Activated T-helper 1 cell treated with anti-CD3 and anti-CD28 coated beads, Interleukin-2, amount 50 U/mL, for 16 hours (primary cell): ENCODE data around the gene TRH.
A peak's percentile ranks its signal among the peaks of the same experiment; 100 is the strongest.

Experiments
- DNase-seq, 2 donors: peaks; one replicate each; pipeline ENCODE4 v3.0.0-alpha.2; 2020; ENCODE audit warnings: low read depth in 1 of 2, low spot score in 1 of 2

Gene TRH

GRCh38 chr3:129974564-129974832 lies at the start of gene TRH:
TRH (plus strand) TSS chr3:129974720; CDS start chr3:129975817, 1,097 bp downstream.
- DNase-seq = no peak

- no peak for DNase-seq
Measured at GRCh38 chr3:129927072-129927471, 47.4 kb upstream of the TRH start.

DNA sequence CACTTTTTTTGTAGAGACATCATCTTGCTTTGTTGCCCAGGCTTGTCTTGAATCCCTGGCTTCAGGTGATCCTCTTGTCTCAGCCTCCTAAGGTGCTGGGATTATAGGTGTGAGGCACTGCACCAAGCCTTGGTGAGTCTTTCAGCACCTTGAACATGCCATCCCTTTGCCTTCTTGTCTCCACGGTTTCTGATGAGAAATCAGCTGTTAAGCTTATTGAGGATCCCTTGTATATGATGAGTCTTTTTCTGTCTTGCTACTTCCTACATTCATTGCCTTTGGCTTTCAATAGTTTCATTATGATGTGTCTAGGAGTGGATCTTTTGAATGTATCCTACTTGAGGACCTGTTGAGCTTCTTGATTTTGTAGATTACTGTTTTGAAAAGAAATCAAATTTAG lies 45.1 kb upstream of the TRH start:
- DNase-seq = no peak

- DNase-seq = no peak
Measured at GRCh38 chr3:129933471-129933870, 41.0 kb upstream of the TRH start.

DNA sequence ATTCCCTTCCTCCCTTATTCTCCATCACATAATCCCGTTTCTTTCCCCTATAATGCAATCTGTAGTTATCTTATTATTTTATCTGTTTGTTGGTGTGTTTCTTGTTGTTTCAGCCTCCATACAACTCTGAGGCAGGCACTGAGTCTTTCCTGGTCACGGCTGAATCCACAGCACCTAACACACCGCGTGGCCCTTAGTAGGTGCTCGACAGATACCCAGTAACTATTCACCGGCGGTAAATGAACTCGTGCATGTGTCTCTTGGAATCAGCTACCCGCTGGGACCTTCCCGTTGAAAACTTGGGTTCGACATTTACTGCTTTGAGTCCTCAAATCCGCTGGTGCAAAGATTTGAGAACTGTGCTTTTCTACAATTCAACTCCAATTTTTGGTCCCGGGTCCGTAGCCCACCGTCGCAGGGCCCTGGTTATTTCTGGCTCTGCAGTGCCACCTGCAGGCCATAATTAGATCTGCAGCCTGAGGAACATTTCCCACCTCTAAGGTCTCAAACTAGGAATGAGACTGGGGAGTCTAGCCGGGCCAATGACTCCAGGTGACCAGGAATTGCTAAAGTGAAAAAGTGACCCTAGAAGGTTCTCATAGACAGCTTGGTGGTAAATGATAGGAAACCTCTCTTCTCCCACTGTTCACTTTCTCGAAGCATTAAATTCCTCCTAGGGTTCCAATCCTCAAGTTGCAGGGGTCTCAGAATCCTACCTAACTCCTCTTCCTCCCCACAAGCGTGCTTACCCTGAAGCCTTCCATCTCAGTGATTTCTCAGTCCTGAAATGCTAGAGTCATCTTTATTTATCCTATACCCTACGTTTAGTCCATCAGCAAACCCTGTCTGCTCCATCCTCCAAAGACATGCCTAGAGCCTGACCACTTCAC lies 40.0 kb upstream of the TRH start:
- DNase-seq = no peak

GRCh38 chr3:129936757-129937156 lies 37.8 kb upstream of the TRH start:
- DNase-seq = no peak

- DNase-seq = no peak
Measured at GRCh38 chr3:129937717-129938116, 36.8 kb upstream of the TRH start.

GRCh38 chr3:129938140-129938930 lies 36.2 kb upstream of the TRH start:
- DNase-seq = no peak

DNA sequence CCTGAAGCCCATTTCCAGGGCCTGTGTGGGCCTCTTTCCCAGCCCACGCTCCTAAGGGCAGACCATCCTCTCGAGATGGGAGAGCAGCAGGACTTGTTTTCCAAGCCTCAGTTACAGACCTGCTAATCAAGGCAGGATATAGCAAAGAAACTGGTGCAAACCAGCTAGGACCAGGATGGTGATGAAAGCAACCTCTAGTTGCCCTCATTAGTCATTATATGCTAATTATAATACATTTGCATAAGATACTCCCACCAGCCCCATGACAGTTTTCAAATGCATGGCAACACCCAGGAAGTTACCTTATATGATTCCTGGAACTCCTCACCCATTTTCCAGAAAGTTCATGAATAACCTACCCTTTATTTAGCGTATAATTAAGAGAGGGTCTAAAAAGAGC lies 34.4 kb upstream of the TRH start:
- DNase-seq = no peak

DNA sequence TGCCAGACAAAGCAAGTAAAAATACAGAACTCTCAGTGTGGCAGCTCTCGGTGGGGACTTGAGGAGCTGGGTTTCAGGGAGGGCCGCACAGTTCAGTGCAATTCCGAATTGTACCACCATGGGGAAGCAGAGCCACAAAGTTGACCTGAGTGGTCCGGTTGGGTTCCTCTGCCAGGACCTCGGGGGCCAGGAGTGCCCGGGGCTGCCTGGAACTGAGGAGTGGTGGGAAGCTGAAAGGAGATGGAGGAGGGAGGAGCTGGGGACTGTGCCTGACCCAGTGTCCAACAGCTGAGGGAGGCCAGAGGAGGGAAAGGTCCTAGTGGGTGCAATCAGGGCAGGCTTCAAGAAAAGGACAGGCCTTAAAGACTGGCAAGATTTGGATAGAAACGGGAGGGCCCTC lies 32.2 kb upstream of the TRH start:
- peak in 1 of 2 donors; percentile 9 for DNase-seq

GRCh38 chr3:129943020-129943419 lies 31.5 kb upstream of the TRH start:
- DNase-seq = no peak

DNA sequence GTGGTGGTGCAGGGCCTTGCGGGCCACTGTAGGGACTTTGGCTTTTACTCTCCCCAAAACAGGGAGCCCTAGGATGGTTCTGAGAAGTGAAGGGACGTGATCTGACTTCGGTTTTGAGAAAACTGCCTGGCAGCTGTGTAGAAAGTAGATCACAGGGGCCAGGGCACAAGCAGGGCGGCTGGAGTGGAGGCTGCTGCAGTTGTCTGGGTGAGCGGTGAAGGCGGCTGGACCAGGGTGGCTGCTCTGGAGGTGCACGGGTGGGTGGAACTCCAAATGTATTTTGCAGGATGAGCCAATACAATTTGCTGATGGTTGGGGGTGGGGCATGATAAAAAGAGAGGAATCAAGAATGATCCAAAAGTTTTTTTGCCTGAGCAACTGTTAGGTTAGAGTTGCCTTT lies 29.8 kb upstream of the TRH start:
- DNase-seq = no peak

DNA sequence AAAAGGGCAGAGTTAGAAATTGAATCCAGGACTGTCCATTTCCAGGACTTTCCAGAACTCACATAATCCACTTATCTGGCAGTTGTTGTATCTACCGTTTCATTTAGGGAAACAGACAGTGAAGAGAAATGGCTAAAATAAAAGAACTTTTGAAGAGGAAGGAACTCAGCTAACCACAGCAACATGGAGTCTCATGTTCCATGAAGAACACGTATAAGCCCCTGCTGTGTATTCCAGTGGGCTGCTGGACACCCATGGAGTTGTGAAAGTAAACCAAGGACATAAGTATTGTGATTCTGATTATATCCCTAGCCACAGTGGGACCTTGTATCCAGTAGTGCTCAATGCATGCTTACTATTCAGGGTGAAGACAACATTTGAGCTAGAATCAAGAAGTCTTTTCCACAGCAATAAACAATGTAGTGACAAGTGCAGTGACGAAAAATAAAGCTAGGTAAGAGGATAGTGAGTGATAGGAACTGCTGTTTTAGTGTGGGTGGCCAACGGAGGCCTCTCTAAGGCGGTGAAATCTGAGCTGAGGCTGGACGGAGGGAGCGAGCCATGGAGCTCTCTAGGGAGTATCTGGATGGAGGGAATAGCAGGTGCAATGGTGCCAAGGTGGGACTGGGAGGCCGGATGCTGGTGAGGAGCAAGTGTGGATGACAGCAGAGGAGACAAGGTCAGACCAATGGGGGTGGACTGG lies 26.8 kb upstream of the TRH start:
- DNase-seq = no peak

DNA sequence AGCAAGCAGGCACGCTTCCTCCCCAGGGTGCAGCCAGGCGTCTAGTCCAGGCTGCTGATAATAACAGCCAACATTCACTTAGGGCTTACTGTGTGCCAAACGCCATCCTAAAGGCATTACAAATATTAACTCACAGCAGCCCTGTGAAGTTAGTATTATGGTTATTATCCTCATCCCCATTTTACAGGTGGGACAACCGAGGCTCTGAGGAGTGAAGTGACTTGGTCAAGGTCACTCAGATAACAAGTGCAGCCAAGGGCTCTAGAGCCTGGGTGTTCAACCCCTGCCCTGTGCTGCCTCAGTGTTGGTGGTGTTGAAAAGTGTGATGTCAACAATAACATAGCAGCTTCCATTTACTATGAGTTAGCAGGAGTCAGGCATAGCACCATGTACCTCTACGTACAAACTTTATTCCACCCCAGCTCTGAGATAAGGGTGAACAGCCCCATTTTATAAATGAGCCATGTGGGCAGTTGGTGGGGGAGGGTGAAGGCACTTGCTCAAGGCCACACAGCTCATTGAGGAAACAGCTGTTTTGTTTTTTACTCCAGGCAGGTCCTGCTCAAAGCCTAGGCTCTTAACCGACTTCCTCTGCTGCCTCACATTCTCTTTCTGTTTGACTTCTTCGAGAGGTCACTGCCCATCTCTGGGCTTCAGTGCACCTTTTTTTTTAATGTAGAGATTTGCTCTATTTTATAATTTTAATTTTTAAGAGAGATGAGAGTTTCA lies 24.0 kb upstream of the TRH start:
- no peak for DNase-seq

DNA sequence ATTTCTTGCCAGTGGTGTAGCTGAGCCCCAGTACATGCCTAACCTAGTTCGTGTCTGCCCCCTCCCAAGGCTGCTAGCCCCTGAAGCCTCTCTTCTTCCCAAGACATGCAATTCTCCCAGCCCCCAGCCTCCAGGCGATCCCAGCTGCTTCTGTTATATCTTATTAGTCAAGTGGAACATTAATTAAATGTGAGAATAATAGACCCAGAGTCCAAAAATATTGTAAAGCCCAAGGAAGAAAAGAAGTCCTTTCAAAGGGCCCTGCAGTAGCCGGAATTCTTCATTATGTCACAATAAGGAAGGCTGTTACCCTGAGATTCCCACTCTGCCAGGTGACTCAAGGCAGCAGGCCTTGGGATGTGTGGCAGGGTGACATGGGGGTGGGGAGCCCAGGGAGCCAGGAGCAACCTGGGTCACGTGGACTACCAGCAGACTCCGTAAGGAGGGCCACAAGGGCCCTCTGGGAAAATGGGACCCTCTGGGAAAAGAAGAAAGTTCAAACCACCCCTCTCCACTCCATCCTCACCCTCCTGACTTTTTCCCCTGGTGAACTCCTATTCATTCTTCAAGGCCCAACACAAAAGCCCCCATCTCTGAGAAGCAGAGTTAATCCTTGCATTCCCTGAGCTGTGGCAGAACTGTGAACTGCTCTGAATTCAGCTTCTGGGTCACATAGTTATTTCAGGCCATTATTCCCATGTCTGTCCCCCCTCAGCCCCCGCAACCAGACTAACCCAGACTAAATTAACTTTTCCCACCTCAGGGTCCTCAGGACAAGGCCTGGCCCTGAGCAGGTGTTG lies 21.8 kb upstream of the TRH start:
- DNase-seq = no peak

DNA sequence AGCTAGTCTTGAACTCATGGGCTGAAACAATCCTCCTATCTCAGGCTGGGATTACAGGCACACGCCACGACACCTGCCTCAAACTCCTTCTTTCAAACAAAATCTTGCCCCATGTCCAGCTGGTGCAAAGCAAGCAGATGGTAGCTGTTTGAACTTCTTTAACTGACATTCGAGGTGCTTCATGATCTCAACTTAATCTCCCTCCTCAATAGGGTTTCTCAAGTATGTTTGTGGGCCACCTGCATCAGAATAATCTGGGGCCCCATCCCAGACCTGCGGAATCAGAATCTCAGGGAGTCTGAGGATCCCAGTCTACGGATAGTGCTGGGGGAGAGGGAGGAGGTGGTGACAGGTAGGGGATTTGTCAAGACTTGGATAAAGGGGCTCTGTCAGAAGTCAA lies 20.9 kb upstream of the TRH start:
- no peak for DNase-seq

- DNase-seq = no peak
Measured at GRCh38 chr3:129954514-129954913, 20.0 kb upstream of the TRH start.

DNA sequence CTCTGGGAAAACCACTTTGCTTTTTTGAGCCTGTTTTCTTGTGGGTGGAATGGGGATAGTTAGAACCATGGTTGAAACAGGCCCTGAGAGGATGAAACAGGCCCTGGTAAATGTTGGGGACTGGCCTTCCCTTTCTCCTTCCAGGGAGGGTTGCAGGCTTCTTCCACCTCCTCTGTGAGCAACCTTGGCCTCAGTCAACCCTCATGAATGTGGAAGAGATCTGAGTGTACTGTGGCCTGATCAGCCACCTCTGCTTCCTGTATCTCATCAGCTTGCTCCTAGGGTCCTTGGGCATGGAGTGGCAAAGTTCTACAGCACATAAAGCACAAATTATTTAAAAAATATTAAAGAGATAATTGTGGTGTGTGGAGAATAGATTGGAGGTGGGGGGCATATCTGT lies 17.6 kb upstream of the TRH start:
- DNase-seq = no peak

GRCh38 chr3:129958755-129959154 lies 15.8 kb upstream of the TRH start:
- DNase-seq = no peak

- no peak for DNase-seq
Measured at GRCh38 chr3:129961141-129961541, 13.4 kb upstream of the TRH start.

GRCh38 chr3:129962600-129962999 lies 11.9 kb upstream of the TRH start:
- no peak for DNase-seq
